ENCODE measurements around the gene DYNLL2. TPM values are rescaled to one million over a fixed set of nuclear protein-coding genes. Genes with fewer than 3 reads are reported as not detected.
A peak's percentile ranks its signal among the peaks of the same experiment; 100 is the strongest.

Gene DYNLL2
- total and polyA plus RNA-seq, 9 of the 15 experiments (the other 6 are each of a cell fraction or from before 2014, with no cell fraction given): 1.8 to 24.5 (median 13.0) TPM

DNA sequence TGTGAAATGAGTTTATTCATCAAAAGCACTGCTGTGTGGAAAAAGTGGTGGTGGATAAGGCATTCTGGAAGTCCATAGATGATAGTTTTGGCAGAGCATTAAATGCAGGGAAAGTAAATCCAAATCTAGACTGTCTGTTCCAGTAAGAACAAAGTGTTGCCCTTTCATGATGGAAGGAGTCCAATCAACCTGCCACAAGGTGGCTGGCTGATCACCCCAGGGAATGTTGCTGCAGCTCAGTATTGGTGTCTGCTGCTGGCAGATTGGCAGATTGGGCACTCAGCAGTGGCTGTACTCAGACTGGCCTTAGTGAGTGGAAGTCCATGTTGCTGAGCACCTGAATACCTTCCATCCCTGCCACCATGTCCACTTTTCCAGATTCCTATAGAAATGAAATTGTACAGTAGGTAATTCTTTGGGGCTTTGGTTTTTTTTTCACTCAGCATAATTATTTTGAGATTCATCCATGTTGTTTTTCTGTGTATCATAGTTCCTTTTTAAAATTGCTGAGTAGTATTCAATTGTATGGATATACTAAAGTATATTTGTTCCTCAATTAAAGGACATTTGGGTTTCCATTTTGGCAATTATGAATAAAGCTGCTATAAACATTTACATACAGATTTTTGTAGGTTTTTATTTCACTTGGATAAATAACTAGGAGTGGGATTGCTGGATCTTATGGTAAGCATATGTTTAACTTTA lies 14.3 kb downstream of the DYNLL2 start:
- CTCF ChIA-PET (ENCODE audit: low intra/inter-chr PET ratio): no interaction called here
- Histone ChIP-seq H3K27ac (ENCODE audit: extremely low read depth, low read depth, low read length) (no peak overlapping the region), H3K4me3 (no peak overlapping the region), H3K27me3 (ENCODE audit: control insufficient read depth in 2 of 2, insufficient read depth in 2 of 2, low read length in 2 of 2) (no peaks in the 10 kb centered on the region; a peak in 1 of 5 replicates), H3K9me1 (ENCODE audit: control insufficient read depth, insufficient read depth, low read length) (no peaks in the 10 kb centered on the region), H3K4me1 (replicated peaks in 1 of 2; ENCODE audit: control insufficient read depth in 2 of 2, insufficient read depth in 2 of 2, low read length in 2 of 2) (no peaks in the 10 kb centered on the region), H3K79me2 (ENCODE audit: control insufficient read depth, insufficient read depth, low read length) (no peaks in the 10 kb centered on the region), H3K36me3 (ENCODE audit: control insufficient read depth, insufficient read depth, low read length) (peaks cover 17% of the 10 kb centered on the region; the same call in 2 of the 3 replicates), H2AFZ (ENCODE audit: low read depth, low read length) (no peak overlapping the region), H3K4me2 (ENCODE audit: insufficient read depth, low read length) (no peak overlapping the region), H3K9me3 (replicated peaks; ENCODE audit: control insufficient read depth, insufficient read depth, low read depth, low read length) (no peaks in the 10 kb centered on the region), H3K9ac (ENCODE audit: insufficient read depth in 1 of 2, low read depth in 2 of 2, low read length in 2 of 2) (no peak overlapping the region), H4K20me1 (replicated peaks; ENCODE audit: control insufficient read depth, insufficient read depth, low read length) (no peaks in the 10 kb centered on the region; the same call in 1 of the 2 replicates)
- POLR2A ChIA-PET: interaction anchor here (1.6 kb wide), 1 partner anchor 90 kb away, joined by 4 read pairs; the partner anchor contains the start of gene SRSF1
- FAIRE-seq (no peak), DNase-seq (ENCODE audit: extremely low read depth in 1 of 4, low spot score in 3 of 4) (no peak), ATAC-seq (no peak)
- in situ Hi-C loops (cut with MboI): loop anchor here (5.0 kb wide), 1 partner anchor 90 kb away; the partner anchor contains the start of gene SRSF1
- intact Hi-C loops (cut with micrococcal nuclease): no loop called here
- TF ChIP-seq PCBP2 (IDR thresholded peaks at IDR 0.05; ENCODE audit: low read depth, low read length, poor library complexity, severe bottlenecking): no peak
- TF ChIP-seq HNRNPK (IDR thresholded peaks at IDR 0.05; ENCODE audit: low read depth, low read length, poor library complexity, severe bottlenecking): no peak
- no peak for TF ChIP-seq TBP (optimal IDR thresholded peaks at IDR 0.05; ENCODE audit: low read depth, low read length)
- TF ChIP-seq MAFG (tag; conservative IDR thresholded peaks at IDR 0.05): 0 out of 2 replicates have a peak, but pooled peaks have one; percentile 21
- peak; percentile 22; the same call in 1 of the 2 replicates for TF ChIP-seq C11orf30 (IDR thresholded peaks at IDR 0.05; ENCODE audit: low read depth)
- no peak for TF ChIP-seq POLR3A (IDR thresholded peaks at IDR 0.05; ENCODE audit: borderline replicate concordance, extremely low read depth, insufficient read depth, insufficient read length)
- peak; percentile 82 for TF ChIP-seq ZNF316 (IDR thresholded peaks at IDR 0.05)
- TF ChIP-seq, protein P1, sequence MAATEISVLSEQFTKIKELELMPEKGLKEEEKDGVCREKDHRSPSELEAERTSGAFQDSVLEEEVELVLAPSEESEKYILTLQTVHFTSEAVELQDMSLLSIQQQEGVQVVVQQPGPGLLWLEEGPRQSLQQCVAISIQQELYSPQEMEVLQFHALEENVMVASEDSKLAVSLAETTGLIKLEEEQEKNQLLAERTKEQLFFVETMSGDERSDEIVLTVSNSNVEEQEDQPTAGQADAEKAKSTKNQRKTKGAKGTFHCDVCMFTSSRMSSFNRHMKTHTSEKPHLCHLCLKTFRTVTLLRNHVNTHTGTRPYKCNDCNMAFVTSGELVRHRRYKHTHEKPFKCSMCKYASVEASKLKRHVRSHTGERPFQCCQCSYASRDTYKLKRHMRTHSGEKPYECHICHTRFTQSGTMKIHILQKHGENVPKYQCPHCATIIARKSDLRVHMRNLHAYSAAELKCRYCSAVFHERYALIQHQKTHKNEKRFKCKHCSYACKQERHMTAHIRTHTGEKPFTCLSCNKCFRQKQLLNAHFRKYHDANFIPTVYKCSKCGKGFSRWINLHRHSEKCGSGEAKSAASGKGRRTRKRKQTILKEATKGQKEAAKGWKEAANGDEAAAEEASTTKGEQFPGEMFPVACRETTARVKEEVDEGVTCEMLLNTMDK (IDR thresholded peaks at IDR 0.05; ENCODE audit: borderline replicate concordance, insufficient read depth, low read depth, low read length, poor library complexity, severe bottlenecking): no peak
- no peak for TF ChIP-seq FOS (IDR thresholded peaks at IDR 0.05; ENCODE audit: extremely low read depth, insufficient read length)
- no TSS peak for BruUV-seq (replicated peaks)
